DND-41 (cell line): Measurements from ENCODE around the gene TRPM5.

Experiments
- EZH2 ChIP-seq: IDR thresholded peaks from 3 replicates; pipeline ENCODE4 v1.6.1; 2012; ENCODE audit warnings: borderline replicate concordance, low read depth, mild to moderate bottlenecking, moderate library complexity, low read length, inconsistent platforms; ENCODE audit not compliant: severe bottlenecking
- TF ChIP-seq, protein P1 (sequence below): IDR thresholded peaks from 2 replicates; pipeline ENCODE4 v1.5.1; 2012; ENCODE audit warnings: borderline replicate concordance, low read length, moderate library complexity, mild to moderate bottlenecking; ENCODE audit not compliant: poor library complexity, severe bottlenecking; ENCODE audit errors: extremely low read depth

DNA sequence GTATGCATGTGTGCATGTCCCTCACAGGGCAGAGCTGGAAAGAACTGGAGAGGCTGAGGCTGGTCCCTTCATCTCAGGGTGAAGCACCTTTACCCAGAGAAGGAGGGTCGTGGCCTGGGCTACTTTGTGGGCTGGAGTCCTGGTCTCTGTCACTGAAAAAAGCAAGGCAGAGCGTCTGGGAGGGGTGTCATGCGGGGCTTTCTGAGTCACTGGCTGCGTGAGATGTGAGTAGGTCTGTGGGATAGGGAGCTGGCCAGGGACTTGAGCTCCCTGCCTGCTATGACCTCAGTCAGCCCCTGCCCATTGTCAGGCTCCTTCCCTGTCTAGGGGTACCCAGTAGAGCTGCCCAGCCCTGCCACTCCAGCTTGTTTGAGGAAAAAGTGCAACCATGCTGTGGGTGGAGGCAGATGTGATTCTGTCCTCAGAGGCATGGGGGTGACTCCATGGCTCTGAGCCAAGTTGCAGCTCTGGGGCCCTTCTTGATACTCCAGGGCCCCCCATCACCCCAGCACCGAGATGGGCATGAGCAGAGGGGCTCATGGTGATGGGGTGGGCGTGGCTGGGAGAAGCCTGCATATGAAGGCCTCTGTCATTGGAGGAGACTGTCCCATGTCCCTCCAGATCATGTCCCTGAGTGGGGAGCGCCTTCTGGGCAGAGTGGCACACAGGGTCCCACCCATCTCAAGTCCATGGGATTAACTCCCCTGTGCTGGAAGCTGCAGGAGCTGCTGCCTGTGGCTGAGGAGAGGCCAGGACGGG is 28.3 kb upstream of the TRPM5 start:
- TF ChIP-seq EZH2: no peak
- TF ChIP-seq, protein P1, sequence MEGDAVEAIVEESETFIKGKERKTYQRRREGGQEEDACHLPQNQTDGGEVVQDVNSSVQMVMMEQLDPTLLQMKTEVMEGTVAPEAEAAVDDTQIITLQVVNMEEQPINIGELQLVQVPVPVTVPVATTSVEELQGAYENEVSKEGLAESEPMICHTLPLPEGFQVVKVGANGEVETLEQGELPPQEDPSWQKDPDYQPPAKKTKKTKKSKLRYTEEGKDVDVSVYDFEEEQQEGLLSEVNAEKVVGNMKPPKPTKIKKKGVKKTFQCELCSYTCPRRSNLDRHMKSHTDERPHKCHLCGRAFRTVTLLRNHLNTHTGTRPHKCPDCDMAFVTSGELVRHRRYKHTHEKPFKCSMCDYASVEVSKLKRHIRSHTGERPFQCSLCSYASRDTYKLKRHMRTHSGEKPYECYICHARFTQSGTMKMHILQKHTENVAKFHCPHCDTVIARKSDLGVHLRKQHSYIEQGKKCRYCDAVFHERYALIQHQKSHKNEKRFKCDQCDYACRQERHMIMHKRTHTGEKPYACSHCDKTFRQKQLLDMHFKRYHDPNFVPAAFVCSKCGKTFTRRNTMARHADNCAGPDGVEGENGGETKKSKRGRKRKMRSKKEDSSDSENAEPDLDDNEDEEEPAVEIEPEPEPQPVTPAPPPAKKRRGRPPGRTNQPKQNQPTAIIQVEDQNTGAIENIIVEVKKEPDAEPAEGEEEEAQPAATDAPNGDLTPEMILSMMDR: no peak
